HEK293 (cell line): ENCODE data around the gene ENO3.

Experiments
- CTCF ChIA-PET: fragments of 350-600 bp; formaldehyde crosslinking; extraction: SDS; loops from one replicate; lab custom pipeline; 2021; ENCODE audit warnings: antibody characterized with exemption; lab: Yijun Ruan, JAX
- POLR2A ChIA-PET: fragments of 300-600 bp; formaldehyde crosslinking; extraction: SDS; loops from one replicate; lab custom pipeline; 2020; ENCODE audit warnings: antibody characterized with exemption, inconsistent platforms; lab: Yijun Ruan, JAX
- H3K27ac ChIP-seq: fragments of 200-500 bp; sonication (Bioruptor generic); 2 replicates; pipeline ENCODE4 v1.5.1; 2014; ENCODE audit warnings: low read depth, low read length, control low read depth, inconsistent platforms; ENCODE audit errors: extremely low read depth
- H3K36me3 ChIP-seq, 2 experiments: fragments of 200-500 bp in 1 of 2; sonication (Bioruptor generic) in 1 of 2; 1 replicate in 1 of 2; 2 replicates in 1 of 2; pipeline ENCODE4 v1.5.1; 2014 to 2017; ENCODE audit warnings: inconsistent platforms in 2 of 2, low read length in 2 of 2; ENCODE audit not compliant: control insufficient read depth in 2 of 2, insufficient read depth in 1 of 2
- H3K4me1 ChIP-seq: fragments of 200-500 bp; sonication (Bioruptor generic); 2 replicates; pipeline ENCODE4 v1.5.1; 2014; ENCODE audit warnings: mild to moderate bottlenecking, low read length, inconsistent platforms; ENCODE audit not compliant: control insufficient read depth, insufficient read depth
- H3K4me3 ChIP-seq: 2 replicates; pipeline ENCODE4 v1.5.1; 2011; ENCODE audit warnings: low read depth, mild to moderate bottlenecking, control low read depth, low read length, moderate library complexity
- H3K9me3 ChIP-seq: fragments of 200-500 bp; sonication (Bioruptor generic); 2 replicates; pipeline ENCODE4 v1.5.1; 2014; ENCODE audit warnings: low read depth, low read length, inconsistent platforms; ENCODE audit not compliant: control insufficient read depth, insufficient read depth
- CTCF ChIP-seq: fragments of 450-650 bp; formaldehyde crosslinking; IDR thresholded peaks from 2 replicates; pipeline ENCODE4 v1.5.1; 2016; ENCODE audit warnings: missing biosample characterization, missing genetic modification characterization
- EGR2 ChIP-seq: fragments of 450-650 bp; formaldehyde crosslinking; IDR thresholded peaks from 2 replicates; pipeline ENCODE4 v1.5.1; 2016; ENCODE audit warnings: low read depth, missing biosample characterization, missing genetic modification characterization
- FEZF1 ChIP-seq: fragments of 450-650 bp; formaldehyde crosslinking; IDR thresholded peaks from 2 replicates; pipeline ENCODE4 v1.5.1; 2016; ENCODE audit warnings: missing biosample characterization, missing genetic modification characterization
- GFI1B ChIP-seq: fragments of 450-650 bp; formaldehyde crosslinking; IDR thresholded peaks from 2 replicates; pipeline ENCODE4 v1.5.1; 2016; ENCODE audit warnings: missing biosample characterization, missing genetic modification characterization
- PRDM1 ChIP-seq: fragments of 450-650 bp; formaldehyde crosslinking; IDR thresholded peaks from 2 replicates; pipeline ENCODE4; 2016; ENCODE audit warnings: missing biosample characterization, missing genetic modification characterization
- YY1 ChIP-seq: fragments of 450-650 bp; formaldehyde crosslinking; IDR thresholded peaks from 2 replicates; pipeline ENCODE4 v1.5.1; 2018; ENCODE audit warnings: missing biosample characterization, missing genetic modification characterization
- ZBTB20 ChIP-seq: fragments of 450-650 bp; formaldehyde crosslinking; IDR thresholded peaks from 2 replicates; pipeline ENCODE4 v1.5.1; 2016; ENCODE audit warnings: missing biosample characterization, missing genetic modification characterization
- ZBTB6 ChIP-seq: fragments of 450-650 bp; formaldehyde crosslinking; IDR thresholded peaks from 2 replicates; pipeline ENCODE4 v1.5.1; 2017; ENCODE audit warnings: missing biosample characterization, missing genetic modification characterization
- ZIC2 ChIP-seq: fragments of 450-650 bp; formaldehyde crosslinking; IDR thresholded peaks from 2 replicates; pipeline ENCODE4 v1.5.1; 2016; ENCODE audit warnings: missing biosample characterization, missing genetic modification characterization
- ZNF114 ChIP-seq: fragments of 450-650 bp; formaldehyde crosslinking; IDR thresholded peaks from 2 replicates; pipeline ENCODE4 v1.5.0; 2017; ENCODE audit warnings: missing biosample characterization, missing genetic modification characterization
- ZNF211 ChIP-seq: fragments of 450-650 bp; formaldehyde crosslinking; IDR thresholded peaks from 2 replicates; pipeline ENCODE4 v1.5.1; 2016; ENCODE audit warnings: low read depth, missing biosample characterization, missing genetic modification characterization
- ZNF341 ChIP-seq: fragments of 450-650 bp; formaldehyde crosslinking; IDR thresholded peaks from 2 replicates; pipeline ENCODE4; 2016; ENCODE audit warnings: low read depth, missing biosample characterization, missing genetic modification characterization
- ZNF350 ChIP-seq: fragments of 450-650 bp; formaldehyde crosslinking; IDR thresholded peaks from 2 replicates; pipeline ENCODE4 v1.5.0; 2017; ENCODE audit warnings: missing biosample characterization, mild to moderate bottlenecking, missing genetic modification characterization
- ZNF501 ChIP-seq: fragments of 450-650 bp; formaldehyde crosslinking; IDR thresholded peaks from 2 replicates; pipeline ENCODE4 v1.5.1; 2016; ENCODE audit warnings: missing biosample characterization, missing genetic modification characterization
- ZNF600 ChIP-seq: fragments of 450-650 bp; formaldehyde crosslinking; IDR thresholded peaks from 2 replicates; pipeline ENCODE4 v1.5.1; 2016; ENCODE audit warnings: missing biosample characterization, missing genetic modification characterization
- ZNF776 ChIP-seq: fragments of 450-650 bp; formaldehyde crosslinking; IDR thresholded peaks from 2 replicates; pipeline ENCODE4 v1.5.0; 2017; ENCODE audit warnings: missing biosample characterization, missing genetic modification characterization, borderline replicate concordance
- ZSCAN23 ChIP-seq: fragments of 450-650 bp; formaldehyde crosslinking; IDR thresholded peaks from 2 replicates; pipeline ENCODE4 v1.5.1; 2016; ENCODE audit warnings: missing biosample characterization, missing genetic modification characterization
- TF ChIP-seq, protein P1 (sequence below): fragments of 450-650 bp; formaldehyde crosslinking; IDR thresholded peaks from 2 replicates; pipeline ENCODE4 v1.5.1; 2016; ENCODE audit warnings: missing biosample characterization, missing genetic modification characterization

Gene ENO3

GRCh38 chr17:4933646-4934045 is 17.3 kb upstream of the ENO3 start (continued):
- TF ChIP-seq EGR2 (tag by site-specific recombination) = no peak
- no peak for TF ChIP-seq ZBTB6 (tag by site-specific recombination)
- no peak for TF ChIP-seq ZNF776 (tag by site-specific recombination)
- TF ChIP-seq ZNF501 (tag by site-specific recombination) = no peak
- no peak for TF ChIP-seq ZNF211 (tag by site-specific recombination)
- TF ChIP-seq GFI1B (tag by site-specific recombination) = no peak
- no peak for TF ChIP-seq ZBTB20 (tag by site-specific recombination)
- TF ChIP-seq ZSCAN23 (tag by site-specific recombination) = no peak
- TF ChIP-seq YY1 (tag by site-specific recombination) = no peak

- Histone ChIP-seq H3K27ac (peak overlapping the region; percentile 8; the same call in 1 of the 2 replicates), H3K36me3 (peaks cover 14 to 55% of the 10 kb centered on the region in 2 experiments)
- TF ChIP-seq ZNF600 (tag by site-specific recombination) = 0 out of 2 replicates have a peak, but pooled peaks have one; percentile 23
- 0 out of 2 replicates have a peak, but pooled peaks have one; percentile 8 for TF ChIP-seq ZIC2
- 0 out of 2 replicates have a peak, but pooled peaks have one; percentile 24 for TF ChIP-seq PRDM1 (tag by site-specific recombination)
- TF ChIP-seq ZNF341 (tag by site-specific recombination) = peak; percentile 55
- TF ChIP-seq, protein P1, sequence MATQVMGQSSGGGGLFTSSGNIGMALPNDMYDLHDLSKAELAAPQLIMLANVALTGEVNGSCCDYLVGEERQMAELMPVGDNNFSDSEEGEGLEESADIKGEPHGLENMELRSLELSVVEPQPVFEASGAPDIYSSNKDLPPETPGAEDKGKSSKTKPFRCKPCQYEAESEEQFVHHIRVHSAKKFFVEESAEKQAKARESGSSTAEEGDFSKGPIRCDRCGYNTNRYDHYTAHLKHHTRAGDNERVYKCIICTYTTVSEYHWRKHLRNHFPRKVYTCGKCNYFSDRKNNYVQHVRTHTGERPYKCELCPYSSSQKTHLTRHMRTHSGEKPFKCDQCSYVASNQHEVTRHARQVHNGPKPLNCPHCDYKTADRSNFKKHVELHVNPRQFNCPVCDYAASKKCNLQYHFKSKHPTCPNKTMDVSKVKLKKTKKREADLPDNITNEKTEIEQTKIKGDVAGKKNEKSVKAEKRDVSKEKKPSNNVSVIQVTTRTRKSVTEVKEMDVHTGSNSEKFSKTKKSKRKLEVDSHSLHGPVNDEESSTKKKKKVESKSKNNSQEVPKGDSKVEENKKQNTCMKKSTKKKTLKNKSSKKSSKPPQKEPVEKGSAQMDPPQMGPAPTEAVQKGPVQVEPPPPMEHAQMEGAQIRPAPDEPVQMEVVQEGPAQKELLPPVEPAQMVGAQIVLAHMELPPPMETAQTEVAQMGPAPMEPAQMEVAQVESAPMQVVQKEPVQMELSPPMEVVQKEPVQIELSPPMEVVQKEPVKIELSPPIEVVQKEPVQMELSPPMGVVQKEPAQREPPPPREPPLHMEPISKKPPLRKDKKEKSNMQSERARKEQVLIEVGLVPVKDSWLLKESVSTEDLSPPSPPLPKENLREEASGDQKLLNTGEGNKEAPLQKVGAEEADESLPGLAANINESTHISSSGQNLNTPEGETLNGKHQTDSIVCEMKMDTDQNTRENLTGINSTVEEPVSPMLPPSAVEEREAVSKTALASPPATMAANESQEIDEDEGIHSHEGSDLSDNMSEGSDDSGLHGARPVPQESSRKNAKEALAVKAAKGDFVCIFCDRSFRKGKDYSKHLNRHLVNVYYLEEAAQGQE (tag by site-specific recombination) = peak; percentile 84
- no peak for TF ChIP-seq ZNF114 (tag by site-specific recombination)
- TF ChIP-seq ZNF350 (tag by site-specific recombination) = no peak
- peak; percentile 63 for TF ChIP-seq CTCF (tag by site-specific recombination)
- no peak for TF ChIP-seq FEZF1 (tag by site-specific recombination)
- TF ChIP-seq, all 188 proteins: peak for 6
- peaks cover 3% of the 10 kb centered on the region for H3K4me1 ChIP-seq
- ChIA-PET CTCF (interaction anchor here (0.6 to 1.6 kb wide), 6 partner anchors 23 to 202 kb away, joined by 3 to 7 read pairs (median 4); partner anchors contain the start of gene CHRNE), POLR2A (interaction anchor here (0.8 to 1.7 kb wide), 7 partner anchors 11 to 33 kb away, joined by 4 to 9 read pairs (median 7); partner anchors contain the start of genes PFN1 and SPAG7)
- no peaks in the 10 kb centered on the region for H3K9me3 ChIP-seq
- no peak overlapping the region for H3K4me3 ChIP-seq
These were observed 16.5 kb upstream of the ENO3 start for GRCh38 chr17:4934173-4934979.
